MCF 10A (cell line): ENCODE results near the gene PRDM5. TPM values are rescaled to one million over a fixed set of nuclear protein-coding genes. Genes with fewer than 3 reads are reported as not detected.

Source experiments
- BruUV-seq: library from RNA; stranded (reverse); fragments of 400-500 nt; replicated peaks from 2 replicates; lab custom pipeline; 2021; lab: Mats Ljungman, UMichigan
- CTCF ChIA-PET: fragments of 300-600 bp; sonication (Branson Sonifier 250); formaldehyde crosslinking; extraction: SDS; loops from one replicate; lab custom pipeline; 2021; ENCODE audit warnings: antibody characterized with exemption, inconsistent platforms; lab: Yijun Ruan, JAX
- POLR2A ChIA-PET: fragments of 300-600, 350-650 bp; sonication (Branson Sonifier 250); formaldehyde crosslinking; extraction: SDS; loops from one replicate; lab custom pipeline; 2020; ENCODE audit warnings: antibody characterized with exemption, inconsistent platforms; lab: Yijun Ruan, JAX
- DNase-seq: peaks from one replicate; pipeline ENCODE4 v3.0.0-alpha.2; 2018; ENCODE audit not compliant: unreplicated experiment
- H3K27ac Mint-ChIP-seq: one replicate; pipeline ENCODE4 v1.8.0; 2022; ENCODE audit warnings: mild to moderate bottlenecking, low read depth, mixed read lengths; ENCODE audit not compliant: unreplicated experiment
- H3K27me3 Mint-ChIP-seq: one replicate; pipeline ENCODE4 v1.8.0; 2022; ENCODE audit warnings: mixed read lengths; ENCODE audit not compliant: insufficient read depth, unreplicated experiment
- H3K36me3 Mint-ChIP-seq: one replicate; pipeline ENCODE4 v1.8.0; 2022; ENCODE audit warnings: mild to moderate bottlenecking, moderate library complexity, mixed read lengths; ENCODE audit not compliant: insufficient read depth, unreplicated experiment
- H3K4me1 Mint-ChIP-seq: one replicate; pipeline ENCODE4 v1.8.0; 2022; ENCODE audit warnings: mixed read lengths; ENCODE audit not compliant: insufficient read depth, unreplicated experiment
- H3K4me3 Mint-ChIP-seq: one replicate; pipeline ENCODE4 v1.8.0; 2022; ENCODE audit warnings: mild to moderate bottlenecking, moderate library complexity, mixed read lengths; ENCODE audit not compliant: unreplicated experiment
- H3K9me3 Mint-ChIP-seq: one replicate; pipeline ENCODE4 v1.8.0; 2022; ENCODE audit warnings: mixed read lengths; ENCODE audit not compliant: unreplicated experiment
- intact Hi-C: fragments of 100-400 bp; cut with micrococcal nuclease; formaldehyde crosslinking; loops from 2 replicates; pipeline ENCODE4 v1.14.1; 2022
- total RNA-seq: library from RNA; stranded (reverse); gene quantifications from 2 replicates; pipeline ENCODE4 v1.2.3, GENCODE V29; 2022
- TF ChIP-seq, protein P1 (sequence below): fragments of 200-600 bp; IDR thresholded peaks from one replicate; pipeline ENCODE4 v1.8.0; 2022; ENCODE audit warnings: antibody characterized with exemption, mild to moderate bottlenecking; ENCODE audit not compliant: unreplicated experiment

PRDM5 gene
- total RNA-seq, 1 experiment from 2014 or later, result 7.3 TPM

DNA sequence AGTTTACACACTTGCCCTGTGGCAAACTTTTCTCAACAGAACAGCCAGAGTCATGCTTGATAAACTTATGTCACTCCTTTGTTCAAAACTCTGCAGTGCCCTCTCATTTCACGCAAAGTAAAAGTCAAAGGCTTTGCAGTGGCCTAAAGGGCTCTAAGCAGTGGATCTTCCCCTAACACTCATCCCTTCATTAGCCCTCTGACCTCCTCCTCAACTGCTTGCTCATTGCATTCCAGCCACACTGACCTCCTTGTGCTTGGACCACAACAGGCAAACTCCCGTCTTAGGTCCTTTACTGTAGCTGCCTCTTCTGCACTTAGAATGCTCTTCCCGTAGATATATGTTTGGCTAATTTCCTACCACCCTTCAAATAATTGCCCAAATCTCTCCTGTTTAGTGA, 5.6 kb downstream of the PRDM5 start:
- no peaks in the 10 kb centered on the region for H3K27me3 Mint-ChIP-seq
- H3K36me3 Mint-ChIP-seq, result peaks cover 6% of the 10 kb centered on the region
- no peaks in the 10 kb centered on the region for H3K9me3 Mint-ChIP-seq
- H3K27ac Mint-ChIP-seq, result no peak overlapping the region
- peaks cover 8% of the 10 kb centered on the region for H3K4me1 Mint-ChIP-seq
- H3K4me3 Mint-ChIP-seq, result no peak overlapping the region
- no TSS peak for BruUV-seq
- ChIA-PET POLR2A (no interaction called here), CTCF (interaction anchor here (0.6 to 1.0 kb wide), 3 partner anchors 33 to 600 kb away, joined by 3 read pairs; no protein-coding TSS in a partner anchor)
- TF ChIP-seq, protein P1, sequence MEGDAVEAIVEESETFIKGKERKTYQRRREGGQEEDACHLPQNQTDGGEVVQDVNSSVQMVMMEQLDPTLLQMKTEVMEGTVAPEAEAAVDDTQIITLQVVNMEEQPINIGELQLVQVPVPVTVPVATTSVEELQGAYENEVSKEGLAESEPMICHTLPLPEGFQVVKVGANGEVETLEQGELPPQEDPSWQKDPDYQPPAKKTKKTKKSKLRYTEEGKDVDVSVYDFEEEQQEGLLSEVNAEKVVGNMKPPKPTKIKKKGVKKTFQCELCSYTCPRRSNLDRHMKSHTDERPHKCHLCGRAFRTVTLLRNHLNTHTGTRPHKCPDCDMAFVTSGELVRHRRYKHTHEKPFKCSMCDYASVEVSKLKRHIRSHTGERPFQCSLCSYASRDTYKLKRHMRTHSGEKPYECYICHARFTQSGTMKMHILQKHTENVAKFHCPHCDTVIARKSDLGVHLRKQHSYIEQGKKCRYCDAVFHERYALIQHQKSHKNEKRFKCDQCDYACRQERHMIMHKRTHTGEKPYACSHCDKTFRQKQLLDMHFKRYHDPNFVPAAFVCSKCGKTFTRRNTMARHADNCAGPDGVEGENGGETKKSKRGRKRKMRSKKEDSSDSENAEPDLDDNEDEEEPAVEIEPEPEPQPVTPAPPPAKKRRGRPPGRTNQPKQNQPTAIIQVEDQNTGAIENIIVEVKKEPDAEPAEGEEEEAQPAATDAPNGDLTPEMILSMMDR, result no peak
- intact Hi-C loops, result no loop called here
- no peak for DNase-seq

- Mint-ChIP-seq H3K4me1 (no peaks in the 10 kb centered on the region), H3K9me3 (no peaks in the 10 kb centered on the region), H3K4me3 (no peak overlapping the region), H3K27me3 (no peaks in the 10 kb centered on the region), H3K36me3 (no peaks in the 10 kb centered on the region), H3K27ac (no peak overlapping the region)
- BruUV-seq, result no TSS peak
- ChIA-PET POLR2A (interaction anchor here (1.3 kb wide), 1 partner anchor 93 kb away, joined by 3 read pairs; no protein-coding TSS in a partner anchor), CTCF (no interaction called here)
- TF ChIP-seq, protein P1, result no peak
- intact Hi-C loops, result no loop called here
- no peak for DNase-seq
Measured at GRCh38 chr4:120915336-120915735, 7.2 kb downstream of the PRDM5 start.

DNA sequence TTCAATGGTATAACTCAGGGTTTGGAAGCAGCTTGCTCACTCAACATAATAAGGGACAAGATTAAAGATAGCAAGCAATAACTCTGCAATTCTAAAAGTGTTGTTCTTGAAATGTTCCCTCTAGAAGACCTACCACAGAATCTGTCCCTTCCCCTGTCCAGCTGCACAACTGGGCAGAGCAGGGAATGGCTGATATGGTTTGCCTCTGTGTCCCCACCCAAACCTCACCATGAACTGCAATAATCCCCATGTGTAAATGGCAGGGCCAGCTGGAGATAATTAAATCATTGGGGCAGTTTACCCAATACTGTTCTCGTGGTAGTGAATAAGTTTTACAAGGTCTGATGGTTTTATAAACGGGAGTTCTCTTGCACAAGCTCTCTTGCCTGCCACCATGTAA, 19.1 kb downstream of the PRDM5 start:
- Mint-ChIP-seq H3K4me3 (no peak overlapping the region), H3K4me1 (no peaks in the 10 kb centered on the region), H3K27me3 (no peaks in the 10 kb centered on the region), H3K36me3 (no peaks in the 10 kb centered on the region), H3K27ac (no peak overlapping the region), H3K9me3 (no peaks in the 10 kb centered on the region)
- DNase-seq, result no peak
- ChIA-PET CTCF (interaction anchor here (0.6 to 0.8 kb wide), 2 partner anchors 14 to 209 kb away, joined by 3 to 5 read pairs; no protein-coding TSS in a partner anchor), POLR2A (no interaction called here)
- TF ChIP-seq, protein P1, result no peak
- no TSS peak for BruUV-seq
- intact Hi-C loops, result no loop called here

- no peak overlapping the region for H3K4me3 Mint-ChIP-seq
- BruUV-seq, result no TSS peak
- no peaks in the 10 kb centered on the region for H3K9me3 Mint-ChIP-seq
- POLR2A ChIA-PET, result no interaction called here
- no peaks in the 10 kb centered on the region for H3K27me3 Mint-ChIP-seq
- no peaks in the 10 kb centered on the region for H3K4me1 Mint-ChIP-seq
- H3K36me3 Mint-ChIP-seq, result no peaks in the 10 kb centered on the region
- DNase-seq, result no peak
- intact Hi-C loops, result no loop called here
- CTCF ChIA-PET, result interaction anchor here (0.6 to 1.3 kb wide), 4 partner anchors 9 to 210 kb away, joined by 3 to 5 read pairs (median 3); no protein-coding TSS in a partner anchor
- H3K27ac Mint-ChIP-seq, result no peak overlapping the region
- TF ChIP-seq, protein P1, result no peak
Measured at GRCh38 chr4:120902925-120903324, 19.6 kb downstream of the PRDM5 start.
